ENCODE data around the gene KPNA6. TPM values are rescaled to one million over a fixed set of nuclear protein-coding genes. Genes with fewer than 3 reads are reported as not detected.
"Not testable (repeated sequence)": the region's sequence is repeated elsewhere in the genome, so short reads cannot be mapped to it uniquely, and the experiment has no call there.

Gene KPNA6
- 95.3 TPM for total RNA-seq (ENCODE audit: unreplicated experiment)
- long read RNA-seq, full-length matches to known transcripts = 5 of 7 reads
- long read RNA-seq, partial matches to known transcripts = 1 of 7 reads
- long read RNA-seq, other reads (novel, unspliced or antisense) = 1 of 7 reads

DNA sequence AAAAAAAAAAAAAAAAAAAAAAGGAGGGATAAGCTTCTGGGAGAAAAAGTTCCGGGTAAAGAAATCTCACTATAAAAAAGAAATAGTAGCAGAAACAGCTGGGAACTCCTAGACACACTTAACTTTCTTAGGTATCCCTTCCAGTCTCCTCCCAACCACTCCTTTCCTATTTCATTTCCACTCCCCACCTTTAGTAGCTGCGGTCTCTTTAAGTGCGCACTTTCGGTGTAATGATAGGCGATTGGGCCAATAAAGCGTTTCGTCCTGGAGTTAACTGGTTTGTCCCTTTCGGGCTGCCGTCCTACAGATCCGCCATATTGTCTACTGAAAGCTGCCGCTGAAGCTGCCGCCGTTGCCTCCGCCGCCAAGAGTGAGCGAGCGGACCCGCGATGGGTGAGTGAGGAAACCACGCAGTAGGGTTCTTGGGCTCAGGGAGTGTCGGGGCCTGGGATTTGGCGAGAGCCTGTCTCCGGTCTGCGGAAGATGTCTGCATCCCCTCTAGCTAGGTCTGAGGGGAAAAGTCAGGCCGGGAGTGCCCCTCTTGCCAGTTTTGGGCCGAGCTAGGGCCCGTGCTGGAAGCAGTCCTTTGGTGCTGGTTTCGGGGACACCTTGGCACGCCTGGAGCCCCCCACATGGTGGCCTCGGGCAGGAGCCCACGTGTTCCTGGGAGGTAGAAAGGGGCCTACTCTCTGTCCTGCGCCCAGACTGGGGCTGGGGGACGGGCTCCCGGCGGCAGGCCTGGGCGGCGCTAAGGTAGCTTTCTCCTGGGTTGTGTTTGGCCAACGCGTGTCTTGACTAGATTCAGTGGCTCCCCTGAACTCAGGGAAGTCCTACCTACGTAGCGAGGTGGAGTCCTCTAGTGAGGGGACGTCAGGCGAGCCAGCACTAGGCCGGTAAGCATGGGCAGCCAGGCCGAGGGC is at the start of gene KPNA6:
TSS of gene KPNA6 (plus strand) at position 315 of the 920 bp plus-strand sequence. CDS start at position 390, 75 bp downstream.
- Mint-ChIP-seq H3K27me3 (ENCODE audit: unreplicated experiment) (peaks cover 7% of the 10 kb centered on the region), H3K9me3 (ENCODE audit: unreplicated experiment) (no peaks in the 10 kb centered on the region), H3K27ac (ENCODE audit: unreplicated experiment) (peak within 1 kb of the TSS; percentile 97), H3K4me3 (ENCODE audit: unreplicated experiment) (peak within 1 kb of the TSS; percentile 98), H3K36me3 (ENCODE audit: low read depth, unreplicated experiment) (no peaks in the 10 kb centered on the region), H3K4me1 (ENCODE audit: unreplicated experiment) (peaks cover 6% of the 10 kb centered on the region)
- peak; percentile 88 for DNase-seq (ENCODE audit: low spot score)
- TF ChIP-seq, protein P1, sequence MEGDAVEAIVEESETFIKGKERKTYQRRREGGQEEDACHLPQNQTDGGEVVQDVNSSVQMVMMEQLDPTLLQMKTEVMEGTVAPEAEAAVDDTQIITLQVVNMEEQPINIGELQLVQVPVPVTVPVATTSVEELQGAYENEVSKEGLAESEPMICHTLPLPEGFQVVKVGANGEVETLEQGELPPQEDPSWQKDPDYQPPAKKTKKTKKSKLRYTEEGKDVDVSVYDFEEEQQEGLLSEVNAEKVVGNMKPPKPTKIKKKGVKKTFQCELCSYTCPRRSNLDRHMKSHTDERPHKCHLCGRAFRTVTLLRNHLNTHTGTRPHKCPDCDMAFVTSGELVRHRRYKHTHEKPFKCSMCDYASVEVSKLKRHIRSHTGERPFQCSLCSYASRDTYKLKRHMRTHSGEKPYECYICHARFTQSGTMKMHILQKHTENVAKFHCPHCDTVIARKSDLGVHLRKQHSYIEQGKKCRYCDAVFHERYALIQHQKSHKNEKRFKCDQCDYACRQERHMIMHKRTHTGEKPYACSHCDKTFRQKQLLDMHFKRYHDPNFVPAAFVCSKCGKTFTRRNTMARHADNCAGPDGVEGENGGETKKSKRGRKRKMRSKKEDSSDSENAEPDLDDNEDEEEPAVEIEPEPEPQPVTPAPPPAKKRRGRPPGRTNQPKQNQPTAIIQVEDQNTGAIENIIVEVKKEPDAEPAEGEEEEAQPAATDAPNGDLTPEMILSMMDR (IDR thresholded peaks at IDR 0.05; ENCODE audit: unreplicated experiment) = no peak

DNA sequence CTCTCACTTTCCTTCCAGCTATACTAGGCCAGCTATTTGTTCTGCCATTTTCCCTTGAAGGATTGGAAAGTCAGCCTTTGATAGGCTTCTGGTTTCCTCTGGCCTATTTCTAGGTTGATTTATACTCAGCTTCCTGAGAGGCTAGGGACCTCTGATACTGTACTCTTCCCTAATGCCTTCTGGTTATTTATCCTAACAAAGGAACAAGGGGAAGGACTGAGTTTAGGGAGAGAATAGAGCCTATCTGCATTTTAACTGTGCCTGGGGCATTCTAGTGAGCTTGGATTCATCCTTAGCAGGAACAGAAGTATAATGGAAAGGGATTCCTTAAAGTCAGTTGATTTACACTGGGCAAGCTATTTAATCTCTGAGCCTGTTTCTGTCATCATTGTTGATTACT is 46.9 kb upstream of the KPNA6 start:
- H3K27ac Mint-ChIP-seq (ENCODE audit: unreplicated experiment) = peak overlapping the region; percentile 52
- H3K9me3 Mint-ChIP-seq (ENCODE audit: unreplicated experiment) = no peaks in the 10 kb centered on the region
- peaks cover 4% of the 10 kb centered on the region for H3K27me3 Mint-ChIP-seq (ENCODE audit: unreplicated experiment)
- H3K4me3 Mint-ChIP-seq (ENCODE audit: unreplicated experiment) = no peak overlapping the region
- no peak for DNase-seq (ENCODE audit: low spot score)
- peaks cover 40% of the 10 kb centered on the region for H3K36me3 Mint-ChIP-seq (ENCODE audit: low read depth, unreplicated experiment)
- TF ChIP-seq, protein P1 (IDR thresholded peaks at IDR 0.05; ENCODE audit: unreplicated experiment) = no peak
- H3K4me1 Mint-ChIP-seq (ENCODE audit: unreplicated experiment) = peaks cover 30% of the 10 kb centered on the region

DNA sequence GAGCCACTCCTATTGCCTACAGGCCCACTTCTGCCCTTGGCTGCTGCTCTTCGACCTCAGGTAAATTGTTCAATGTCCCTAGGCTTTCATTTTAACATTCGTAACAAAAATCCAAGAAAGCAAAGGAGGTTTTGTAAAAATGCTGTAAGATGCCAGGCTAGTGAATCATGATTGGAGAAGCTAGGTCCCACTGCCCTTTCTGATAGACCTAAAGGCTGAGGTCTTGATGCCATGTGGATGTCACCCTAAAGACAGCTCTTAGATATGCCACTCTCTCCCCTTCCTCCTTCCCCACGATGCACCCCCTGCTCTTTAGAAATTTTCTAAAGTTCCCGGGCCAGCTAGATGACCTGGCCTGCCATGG is 45.0 kb upstream of the KPNA6 start:
- H3K9me3 Mint-ChIP-seq (ENCODE audit: unreplicated experiment) = no peaks in the 10 kb centered on the region
- TF ChIP-seq, protein P1 (IDR thresholded peaks at IDR 0.05; ENCODE audit: unreplicated experiment) = no peak
- peaks cover 36% of the 10 kb centered on the region for H3K36me3 Mint-ChIP-seq (ENCODE audit: low read depth, unreplicated experiment)
- H3K27ac Mint-ChIP-seq (ENCODE audit: unreplicated experiment) = peak overlapping the region; percentile 79
- H3K4me3 Mint-ChIP-seq (ENCODE audit: unreplicated experiment) = no peak overlapping the region
- no peak for DNase-seq (ENCODE audit: low spot score)
- H3K27me3 Mint-ChIP-seq (ENCODE audit: unreplicated experiment) = peaks cover 4% of the 10 kb centered on the region
- peaks cover 37% of the 10 kb centered on the region for H3K4me1 Mint-ChIP-seq (ENCODE audit: unreplicated experiment)

DNA sequence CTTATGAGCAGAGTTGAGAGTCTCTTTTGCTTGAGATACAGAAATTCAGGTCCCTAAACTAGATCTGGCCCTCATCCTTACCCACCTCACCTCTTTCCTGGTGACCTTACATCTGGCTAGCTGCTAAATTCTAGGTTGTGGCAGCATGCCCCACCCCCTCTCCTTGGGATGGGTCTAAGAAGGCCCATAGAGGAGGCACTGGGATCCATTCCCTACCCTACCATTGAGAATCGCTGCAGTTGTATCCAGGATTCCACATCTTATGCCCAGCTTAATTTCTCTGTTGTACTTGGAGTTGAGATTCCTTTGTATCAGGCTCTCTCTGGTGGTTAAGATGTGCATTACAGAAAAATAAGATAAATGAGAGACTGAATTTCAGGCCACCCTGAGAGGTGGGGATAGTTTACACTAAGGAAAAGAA is 44.6 kb upstream of the KPNA6 start:
- Mint-ChIP-seq H3K4me1 (ENCODE audit: unreplicated experiment) (peaks cover 37% of the 10 kb centered on the region), H3K4me3 (ENCODE audit: unreplicated experiment) (no peak overlapping the region), H3K36me3 (ENCODE audit: low read depth, unreplicated experiment) (peaks cover 34% of the 10 kb centered on the region), H3K27me3 (ENCODE audit: unreplicated experiment) (peaks cover 5% of the 10 kb centered on the region), H3K9me3 (ENCODE audit: unreplicated experiment) (no peaks in the 10 kb centered on the region), H3K27ac (ENCODE audit: unreplicated experiment) (peak overlapping the region; percentile 79)
- TF ChIP-seq, protein P1 (IDR thresholded peaks at IDR 0.05; ENCODE audit: unreplicated experiment) = peak; percentile 77
- no peak for DNase-seq (ENCODE audit: low spot score)

DNA sequence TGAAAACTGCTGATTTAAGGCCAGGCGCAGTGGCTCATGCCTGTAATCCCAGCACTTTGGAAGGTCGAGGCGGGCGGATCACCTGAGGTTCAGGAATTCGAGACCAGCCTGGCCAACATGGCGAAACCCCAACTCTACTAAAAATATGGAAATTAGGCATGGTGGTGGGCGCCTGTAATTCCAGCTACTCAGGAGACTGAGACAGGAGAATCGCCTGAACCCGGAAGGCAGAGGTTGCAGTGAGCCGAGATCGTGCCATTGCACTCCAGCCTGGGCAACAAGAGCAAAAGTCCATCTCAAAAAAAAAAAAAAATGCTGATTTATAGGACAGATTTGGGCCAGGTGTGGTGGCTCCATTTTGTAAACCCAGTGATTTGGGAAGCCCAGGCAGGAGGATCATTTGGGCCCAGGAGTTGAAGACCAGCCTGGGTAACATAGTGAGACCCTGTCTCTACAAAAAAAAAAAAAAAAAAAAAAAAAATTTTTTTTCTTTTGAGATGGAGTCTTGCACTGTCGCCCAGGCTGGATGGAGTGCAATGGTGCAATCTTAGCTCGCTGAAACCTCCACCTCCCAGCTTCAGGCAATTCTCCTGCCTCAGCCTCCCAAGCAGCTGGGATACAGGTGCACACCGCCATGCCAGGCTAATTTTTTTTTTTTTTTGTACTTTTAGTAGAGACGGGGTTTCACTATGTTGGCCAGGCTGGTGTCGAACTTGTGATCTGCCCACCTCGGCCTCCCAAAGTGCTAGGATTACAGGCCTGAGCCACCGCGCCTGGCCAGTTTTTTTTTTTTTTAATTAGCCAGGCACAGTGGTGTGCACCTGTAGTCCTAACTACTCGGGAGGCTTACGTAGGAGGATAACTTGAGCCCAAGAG is 42.0 kb upstream of the KPNA6 start:
- peak overlapping the region; percentile 24 for H3K27ac Mint-ChIP-seq (ENCODE audit: unreplicated experiment)
- H3K9me3 Mint-ChIP-seq (ENCODE audit: unreplicated experiment); DNase-seq (ENCODE audit: low spot score); H3K4me3 Mint-ChIP-seq (ENCODE audit: unreplicated experiment); H3K27me3 Mint-ChIP-seq (ENCODE audit: unreplicated experiment): not testable (repeated sequence)
- peaks cover 18% of the 10 kb centered on the region for H3K36me3 Mint-ChIP-seq (ENCODE audit: low read depth, unreplicated experiment)
- H3K4me1 Mint-ChIP-seq (ENCODE audit: unreplicated experiment) = peaks cover 28% of the 10 kb centered on the region

Data from endothelial cell (in vitro differentiated cells).